Erythroblast (primary cell): Measurements from ENCODE around the gene PTTG1.

Experiments used
- GATA1 ChIP-seq: IDR thresholded peaks from 2 replicates; pipeline ENCODE4 v1.6.1; 2011; ENCODE audit warnings: low read depth, mild to moderate bottlenecking, control low read depth, low read length, moderate library complexity
- POLR2A ChIP-seq: IDR thresholded peaks from 2 replicates; pipeline ENCODE4 v1.6.1; 2011; ENCODE audit warnings: mild to moderate bottlenecking, low read length

GRCh38 chr5:160378330-160378729, 43.3 kb upstream of the PTTG1 start:
- TF ChIP-seq POLR2A (no peak), GATA1 (no peak)
